GM12872 (cell line): ENCODE results near the gene PMM2.

ENCODE experiments used
- CTCF ChIP-seq: IDR thresholded peaks from 3 replicates; pipeline ENCODE4 v1.5.1; 2011; ENCODE audit warnings: low read depth, mild to moderate bottlenecking, low read length, moderate library complexity; ENCODE audit not compliant: insufficient read depth

Gene PMM2

GRCh38 chr16:8814095-8814806, 16.6 kb downstream of the PMM2 start:
- TF ChIP-seq CTCF, result no peak

- no peak for TF ChIP-seq CTCF
Measured at GRCh38 chr16:8816967-8817655, 19.5 kb downstream of the PMM2 start.

GRCh38 chr16:8818504-8819270, 21.0 kb downstream of the PMM2 start:
- no peak for TF ChIP-seq CTCF

GRCh38 chr16:8819411-8820034, 21.9 kb downstream of the PMM2 start:
- no peak for TF ChIP-seq CTCF

- TF ChIP-seq CTCF, result no peak
Measured at GRCh38 chr16:8822403-8822802, 24.8 kb downstream of the PMM2 start.

GRCh38 chr16:8826278-8826879, 28.7 kb downstream of the PMM2 start:
- no peak for TF ChIP-seq CTCF
